GM19324 (cell line): ENCODE measurements around the gene SDE2.

Source experiments
- ATAC-seq: cut with Tn5 transposase; IDR thresholded peaks from one replicate; pipeline ENCODE4 v1.9.1; 2021; ENCODE audit warnings: mild to moderate bottlenecking, moderate library complexity; ENCODE audit not compliant: unreplicated experiment, low FRiP score

The SDE2 gene

GRCh38 chr1:225999227-225999911 lies at the start of gene SDE2:
TSS of gene SDE2 (minus strand) at chr1:225999343. CDS start at chr1:225999312, 31 bp downstream.
- peak; percentile 88 for ATAC-seq

GRCh38 chr1:226048886-226049285 lies 49.7 kb upstream of the SDE2 start:
- ATAC-seq, result no peak

GRCh38 chr1:226047495-226047894 lies 48.4 kb upstream of the SDE2 start:
- ATAC-seq, result no peak

GRCh38 chr1:226046240-226046639 lies 47.1 kb upstream of the SDE2 start:
- ATAC-seq, result no peak

GRCh38 chr1:226044514-226045101 lies 45.5 kb upstream of the SDE2 start:
- no peak for ATAC-seq

- ATAC-seq, result no peak
These were observed 42.3 kb upstream of the SDE2 start for GRCh38 chr1:226041419-226041818.

GRCh38 chr1:226038661-226039060 lies 39.5 kb upstream of the SDE2 start:
- ATAC-seq, result no peak

- ATAC-seq, result no peak
These were observed 36.8 kb upstream of the SDE2 start for GRCh38 chr1:226035915-226036314.

GRCh38 chr1:226034482-226034881 lies 35.3 kb upstream of the SDE2 start:
- no peak for ATAC-seq

GRCh38 chr1:226033991-226034390 lies 34.8 kb upstream of the SDE2 start:
- ATAC-seq, result no peak

GRCh38 chr1:226033582-226033981 lies 34.4 kb upstream of the SDE2 start:
- ATAC-seq, result no peak

GRCh38 chr1:226029568-226030225 lies 30.6 kb upstream of the SDE2 start:
- no peak for ATAC-seq

GRCh38 chr1:226029093-226029496 lies 30.0 kb upstream of the SDE2 start:
- peak; percentile 94 for ATAC-seq

GRCh38 chr1:226027538-226028217 lies 28.5 kb upstream of the SDE2 start:
- ATAC-seq, result no peak

GRCh38 chr1:226026833-226027232 lies 27.7 kb upstream of the SDE2 start:
- no peak for ATAC-seq

GRCh38 chr1:226023735-226024134 lies 24.6 kb upstream of the SDE2 start:
- ATAC-seq, result no peak

- ATAC-seq, result no peak
These were observed 22.7 kb upstream of the SDE2 start for GRCh38 chr1:226021801-226022200.

GRCh38 chr1:226021401-226021800 lies 22.3 kb upstream of the SDE2 start:
- no peak for ATAC-seq

- no peak for ATAC-seq
These were observed 20.4 kb upstream of the SDE2 start for GRCh38 chr1:226019572-226019971.

GRCh38 chr1:226017070-226017469 lies 17.9 kb upstream of the SDE2 start:
- no peak for ATAC-seq

- no peak for ATAC-seq
These were observed 10.5 kb upstream of the SDE2 start for GRCh38 chr1:226009650-226010044.
